ENCODE results near the gene FAAP20.

FAAP20 gene

DNA sequence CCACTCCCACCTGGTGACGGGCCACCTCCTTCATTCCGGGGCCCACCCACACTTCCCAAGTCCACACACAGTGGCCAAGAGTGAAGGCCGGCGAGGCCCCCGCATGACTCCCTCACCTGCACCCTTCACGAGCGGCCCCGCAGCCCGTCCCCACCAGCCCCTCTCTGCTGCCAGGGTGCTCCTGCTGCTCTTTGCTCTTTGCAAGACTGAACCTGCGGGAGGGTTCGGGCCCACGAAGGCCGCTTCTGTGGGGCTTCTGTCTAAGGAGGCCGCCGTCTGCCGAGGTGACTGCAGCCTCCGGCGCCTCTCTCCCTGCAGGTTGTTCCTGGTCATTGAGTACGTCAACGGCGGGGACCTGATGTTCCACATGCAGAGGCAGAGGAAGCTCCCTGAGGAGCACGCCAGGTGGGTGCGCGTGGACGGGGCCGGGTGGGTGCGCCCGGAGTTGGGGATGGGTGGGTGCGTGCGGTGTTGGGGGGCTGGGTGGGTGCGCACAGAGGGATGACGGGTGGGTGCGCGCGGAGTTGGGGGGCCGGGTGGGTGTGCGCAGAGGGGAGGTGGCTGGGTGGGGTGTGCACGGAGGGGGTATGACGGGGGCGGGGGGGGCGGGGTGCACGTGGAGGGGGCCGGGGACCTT is 25.3 kb downstream of the FAAP20 start:
- no peak overlapping the region for H3K4me3 ChIP-seq (ENCODE audit: low read length, poor library complexity, severe bottlenecking)
- no peak overlapping the region for H3K9ac ChIP-seq (ENCODE audit: low read depth, low read length, poor library complexity, severe bottlenecking)
- H4K20me1 ChIP-seq (ENCODE audit: insufficient read depth, low read length, poor library complexity, severe bottlenecking): no peaks in the 10 kb centered on the region
- H3K4me2 ChIP-seq (ENCODE audit: low read depth, low read length, poor library complexity, severe bottlenecking): no peak overlapping the region
- H3K36me3 ChIP-seq (ENCODE audit: insufficient read depth, low read length): no peaks in the 10 kb centered on the region
- no peaks in the 10 kb centered on the region for H3K4me1 ChIP-seq (ENCODE audit: insufficient read depth, low read length, poor library complexity, severe bottlenecking)
- no peaks in the 10 kb centered on the region for H3K9me3 ChIP-seq (ENCODE audit: insufficient read depth, low read depth, low read length)
- H2AFZ ChIP-seq (ENCODE audit: low read length): no peak overlapping the region
- no peaks in the 10 kb centered on the region for H3F3A ChIP-seq (ENCODE audit: low read depth)
- TF ChIP-seq, protein P1, sequence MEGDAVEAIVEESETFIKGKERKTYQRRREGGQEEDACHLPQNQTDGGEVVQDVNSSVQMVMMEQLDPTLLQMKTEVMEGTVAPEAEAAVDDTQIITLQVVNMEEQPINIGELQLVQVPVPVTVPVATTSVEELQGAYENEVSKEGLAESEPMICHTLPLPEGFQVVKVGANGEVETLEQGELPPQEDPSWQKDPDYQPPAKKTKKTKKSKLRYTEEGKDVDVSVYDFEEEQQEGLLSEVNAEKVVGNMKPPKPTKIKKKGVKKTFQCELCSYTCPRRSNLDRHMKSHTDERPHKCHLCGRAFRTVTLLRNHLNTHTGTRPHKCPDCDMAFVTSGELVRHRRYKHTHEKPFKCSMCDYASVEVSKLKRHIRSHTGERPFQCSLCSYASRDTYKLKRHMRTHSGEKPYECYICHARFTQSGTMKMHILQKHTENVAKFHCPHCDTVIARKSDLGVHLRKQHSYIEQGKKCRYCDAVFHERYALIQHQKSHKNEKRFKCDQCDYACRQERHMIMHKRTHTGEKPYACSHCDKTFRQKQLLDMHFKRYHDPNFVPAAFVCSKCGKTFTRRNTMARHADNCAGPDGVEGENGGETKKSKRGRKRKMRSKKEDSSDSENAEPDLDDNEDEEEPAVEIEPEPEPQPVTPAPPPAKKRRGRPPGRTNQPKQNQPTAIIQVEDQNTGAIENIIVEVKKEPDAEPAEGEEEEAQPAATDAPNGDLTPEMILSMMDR (conservative IDR thresholded peaks at IDR 0.05; ENCODE audit: low read length): no peak
- TF ChIP-seq EZH2phosphoT487 (IDR thresholded peaks at IDR 0.05; ENCODE audit: borderline replicate concordance): no peak
- H3K27me3 ChIP-seq (ENCODE audit: insufficient read depth, low read length, poor library complexity, severe bottlenecking): no peaks in the 10 kb centered on the region
- no peaks in the 10 kb centered on the region for H3K79me2 ChIP-seq (ENCODE audit: insufficient read depth, low read length)
- no peaks in the 10 kb centered on the region for H3K9me2 ChIP-seq (replicated peaks; ENCODE audit: low read depth, low read length)

- Histone ChIP-seq H3K27me3 (ENCODE audit: insufficient read depth, low read length, poor library complexity, severe bottlenecking) (no peaks in the 10 kb centered on the region), H4K20me1 (ENCODE audit: insufficient read depth, low read length, poor library complexity, severe bottlenecking) (no peaks in the 10 kb centered on the region), H3K9me3 (ENCODE audit: insufficient read depth, low read depth, low read length) (no peaks in the 10 kb centered on the region), H3K4me1 (ENCODE audit: insufficient read depth, low read length, poor library complexity, severe bottlenecking) (no peaks in the 10 kb centered on the region), H3F3A (ENCODE audit: low read depth) (no peaks in the 10 kb centered on the region), H3K79me2 (ENCODE audit: insufficient read depth, low read length) (no peaks in the 10 kb centered on the region), H3K4me3 (ENCODE audit: low read length, poor library complexity, severe bottlenecking) (no peak overlapping the region), H3K4me2 (ENCODE audit: low read depth, low read length, poor library complexity, severe bottlenecking) (no peak overlapping the region), H3K9ac (ENCODE audit: low read depth, low read length, poor library complexity, severe bottlenecking) (no peak overlapping the region), H2AFZ (ENCODE audit: low read length) (no peak overlapping the region), H3K9me2 (replicated peaks; ENCODE audit: low read depth, low read length) (no peaks in the 10 kb centered on the region), H3K36me3 (ENCODE audit: insufficient read depth, low read length) (no peaks in the 10 kb centered on the region)
- TF ChIP-seq EZH2phosphoT487 (IDR thresholded peaks at IDR 0.05; ENCODE audit: borderline replicate concordance): no peak
- TF ChIP-seq, protein P1 (conservative IDR thresholded peaks at IDR 0.05; ENCODE audit: low read length): no peak
Observed at GRCh38 chr1:2168535-2168934, 26.0 kb downstream of the FAAP20 start.

DNA sequence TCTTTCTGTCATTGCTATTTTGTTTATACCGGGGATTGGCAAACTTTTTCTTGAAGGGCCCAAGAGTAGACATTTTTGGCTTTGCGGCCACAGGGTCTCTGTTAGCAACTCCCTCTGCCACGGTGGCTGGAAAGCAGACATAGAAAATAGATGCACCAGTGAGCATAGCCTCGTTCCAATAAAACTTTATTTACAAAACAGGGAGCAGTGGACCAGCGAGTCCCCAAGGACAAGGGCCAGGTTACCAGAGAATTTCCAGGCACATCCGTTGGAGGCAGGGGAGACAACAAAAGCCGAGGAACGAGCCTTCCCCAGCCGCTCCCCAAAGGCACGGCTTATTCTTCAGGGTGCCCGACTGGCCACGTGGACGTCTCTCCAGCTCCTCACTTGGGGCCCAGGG is 26.5 kb downstream of the FAAP20 start:
- no peaks in the 10 kb centered on the region for H3K9me3 ChIP-seq (ENCODE audit: insufficient read depth, low read depth, low read length)
- H3K9me2 ChIP-seq (replicated peaks; ENCODE audit: low read depth, low read length): no peaks in the 10 kb centered on the region
- H3F3A ChIP-seq (ENCODE audit: low read depth): no peaks in the 10 kb centered on the region
- no peak for TF ChIP-seq EZH2phosphoT487 (IDR thresholded peaks at IDR 0.05; ENCODE audit: borderline replicate concordance)
- TF ChIP-seq, protein P1 (conservative IDR thresholded peaks at IDR 0.05; ENCODE audit: low read length): no peak
- H3K4me1 ChIP-seq (ENCODE audit: insufficient read depth, low read length, poor library complexity, severe bottlenecking): no peaks in the 10 kb centered on the region
- no peak overlapping the region for H2AFZ ChIP-seq (ENCODE audit: low read length)
- no peaks in the 10 kb centered on the region for H3K79me2 ChIP-seq (ENCODE audit: insufficient read depth, low read length)
- H3K4me3 ChIP-seq (ENCODE audit: low read length, poor library complexity, severe bottlenecking): no peak overlapping the region
- no peak overlapping the region for H3K9ac ChIP-seq (ENCODE audit: low read depth, low read length, poor library complexity, severe bottlenecking)
- no peak overlapping the region for H3K4me2 ChIP-seq (ENCODE audit: low read depth, low read length, poor library complexity, severe bottlenecking)
- H4K20me1 ChIP-seq (ENCODE audit: insufficient read depth, low read length, poor library complexity, severe bottlenecking): no peaks in the 10 kb centered on the region
- H3K27me3 ChIP-seq (ENCODE audit: insufficient read depth, low read length, poor library complexity, severe bottlenecking): no peaks in the 10 kb centered on the region
- H3K36me3 ChIP-seq (ENCODE audit: insufficient read depth, low read length): no peaks in the 10 kb centered on the region

Measured in Loucy (cell line).